Activated T-cell treated with anti-CD3 and anti-CD28 coated beads for 48 hours (primary cell): Measurements from ENCODE around the gene PPP1R1B.

Experiments
- DNase-seq: peaks from one replicate; pipeline ENCODE4 v3.0.0-alpha.2; 2020; ENCODE audit warnings: low read depth

PPP1R1B gene

GRCh38 chr17:39653662-39654331 is 27.0 kb downstream of the PPP1R1B start:
- DNase-seq, result peak; percentile 78

- no peak for DNase-seq
Measured at GRCh38 chr17:39655105-39655504, 28.4 kb downstream of the PPP1R1B start.

GRCh38 chr17:39658346-39658745 is 31.6 kb downstream of the PPP1R1B start:
- DNase-seq, result no peak

GRCh38 chr17:39658760-39659159 is 32.0 kb downstream of the PPP1R1B start:
- no peak for DNase-seq

- DNase-seq, result no peak
Measured at GRCh38 chr17:39659279-39660010, 32.7 kb downstream of the PPP1R1B start.

- no peak for DNase-seq
Measured at GRCh38 chr17:39660011-39660360, 33.2 kb downstream of the PPP1R1B start.

- no peak for DNase-seq
Measured at GRCh38 chr17:39660397-39661385, 33.9 kb downstream of the PPP1R1B start.

GRCh38 chr17:39661744-39662541 is 35.2 kb downstream of the PPP1R1B start:
- DNase-seq, result no peak

- no peak for DNase-seq
Measured at GRCh38 chr17:39662551-39663339, 36.0 kb downstream of the PPP1R1B start.

GRCh38 chr17:39663340-39663687 is 36.6 kb downstream of the PPP1R1B start:
- no peak for DNase-seq

GRCh38 chr17:39663688-39664580 is 37.2 kb downstream of the PPP1R1B start:
- no peak for DNase-seq

- DNase-seq, result no peak
Measured at GRCh38 chr17:39664581-39665561, 38.1 kb downstream of the PPP1R1B start, which contains the start of gene TCAP. Gene TCAP, plus strand, starts transcription at chr17:39665349. Its CDS starts 11 bp downstream, at chr17:39665360.

- DNase-seq, result no peak
Measured at GRCh38 chr17:39665642-39666224, 39.0 kb downstream of the PPP1R1B start.

GRCh38 chr17:39666231-39666600 is 39.5 kb downstream of the PPP1R1B start:
- DNase-seq, result no peak

- DNase-seq, result no peak
Measured at GRCh38 chr17:39666601-39667261, 40.0 kb downstream of the PPP1R1B start.

- DNase-seq, result no peak
Measured at GRCh38 chr17:39667262-39667944, 40.7 kb downstream of the PPP1R1B start.
